AG04450 (cell line): ENCODE results near the gene ZFYVE28. TPM values are rescaled to one million over a fixed set of nuclear protein-coding genes. Genes with fewer than 3 reads are reported as not detected.

Source experiments
- CTCF ChIA-PET: fragments of 300-600, 350-600 bp; formaldehyde crosslinking; extraction: SDS; loops from one replicate; lab custom pipeline; 2022; ENCODE audit warnings: antibody characterized with exemption, inconsistent platforms; lab: Charles Lee
- POLR2A ChIA-PET: fragments of 350-600 bp; formaldehyde crosslinking; extraction: SDS; loops from one replicate; lab custom pipeline; 2021; ENCODE audit warnings: antibody characterized with exemption, inconsistent platforms; lab: Yijun Ruan, JAX
- DNase-seq: peaks from one replicate; pipeline ENCODE4 v3.0.0-alpha.2; 2011; ENCODE audit warnings: low read depth, low spot score
- H3K27ac ChIP-seq: one replicate; pipeline ENCODE4 v1.5.1; 2012; ENCODE audit warnings: low read depth, low read length, control low read depth
- H3K27me3 ChIP-seq: one replicate; pipeline ENCODE4 v1.6.0; 2012; ENCODE audit warnings: low read length; ENCODE audit not compliant: control insufficient read depth, insufficient read depth
- H3K4me3 ChIP-seq: 2 replicates; pipeline ENCODE4 v1.5.1; 2011; ENCODE audit warnings: mild to moderate bottlenecking, low read depth, low read length, control low read depth
- H3K9me3 ChIP-seq: 2 replicates; pipeline ENCODE4 v1.5.1; 2012; ENCODE audit warnings: low read length; ENCODE audit not compliant: control insufficient read depth, insufficient read depth
- CTCF ChIP-seq: IDR thresholded peaks from 2 replicates; pipeline ENCODE4 v1.5.1; 2011; ENCODE audit warnings: low read depth, low read length, control low read depth, inconsistent platforms
- polyA plus RNA-seq: library from polyadenylated mRNA; depleted of rRNA; stranded (reverse); fragments of >200 nt; gene quantifications from 2 replicates; pipeline ENCODE4 v1.2.3, GENCODE V29; 2011

The ZFYVE28 gene
- polyA plus RNA-seq, 1 experiment, result 2.2 TPM

- ChIA-PET POLR2A (interaction anchor here (0.6 kb wide), 1 partner anchor 156 kb away, joined by 4 read pairs; no protein-coding TSS in a partner anchor), CTCF (no interaction called here)
- DNase-seq, result no peak
- Histone ChIP-seq H3K4me3 (no peak overlapping the region), H3K27me3 (peaks cover 4% of the 10 kb centered on the region), H3K9me3 (peaks cover 32% of the 10 kb centered on the region), H3K27ac (no peak overlapping the region)
- TF ChIP-seq CTCF, result no peak
Measured at GRCh38 chr4:2320746-2321145, 97.7 kb downstream of the ZFYVE28 start.

- no peak for DNase-seq
- CTCF ChIA-PET, result interaction anchor here (0.6 kb wide), 1 partner anchor 40 kb away, joined by 3 read pairs; no protein-coding TSS in a partner anchor
- POLR2A ChIA-PET, result interaction anchor here (0.6 kb wide), 1 partner anchor 155 kb away, joined by 4 read pairs; no protein-coding TSS in a partner anchor
Measured at GRCh38 chr4:2320152-2320551, 98.3 kb downstream of the ZFYVE28 start.

GRCh38 chr4:2318885-2319284 is 99.6 kb downstream of the ZFYVE28 start:
- Histone ChIP-seq H3K27me3 (peaks cover 5% of the 10 kb centered on the region), H3K4me3 (no peak overlapping the region), H3K9me3 (peaks cover 33% of the 10 kb centered on the region), H3K27ac (no peak overlapping the region)
- CTCF ChIA-PET, result no interaction called here
- POLR2A ChIA-PET, result no interaction called here
- no peak for DNase-seq
- no peak for TF ChIP-seq CTCF

More at GRCh38 chr4:2320152-2320551, 98.3 kb downstream of the ZFYVE28 start:
- Histone ChIP-seq H3K27ac (no peak overlapping the region), H3K27me3 (peaks cover 5% of the 10 kb centered on the region), H3K4me3 (no peak overlapping the region), H3K9me3 (peaks cover 32% of the 10 kb centered on the region)
- TF ChIP-seq CTCF, result no peak

- H3K4me3 ChIP-seq, result no peak overlapping the region
- H3K27me3 ChIP-seq, result peaks cover 5% of the 10 kb centered on the region
- H3K27ac ChIP-seq, result no peak overlapping the region
- ChIA-PET CTCF (no interaction called here), POLR2A (no interaction called here)
- TF ChIP-seq CTCF, result no peak
- no peak for DNase-seq
- H3K9me3 ChIP-seq, result peaks cover 33% of the 10 kb centered on the region
Measured at GRCh38 chr4:2318476-2318875, 100.0 kb downstream of the ZFYVE28 start.

- CTCF ChIA-PET, result no interaction called here
- H3K27ac ChIP-seq, result no peak overlapping the region
- H3K4me3 ChIP-seq, result no peak overlapping the region
- no peak for DNase-seq
- H3K9me3 ChIP-seq, result peaks cover 19% of the 10 kb centered on the region
- POLR2A ChIA-PET, result interaction anchor here (0.7 kb wide), 1 partner anchor 48 kb away, joined by 3 read pairs; no protein-coding TSS in a partner anchor
- peaks cover 2% of the 10 kb centered on the region for H3K27me3 ChIP-seq
- TF ChIP-seq CTCF, result no peak
Measured at GRCh38 chr4:2313366-2313765, 105.1 kb downstream of the ZFYVE28 start.
